Measurements from ENCODE around the gene ITPR1.

GRCh38 chr3:4505688-4506558 is 12.8 kb downstream of the ITPR1 start:
- TF ChIP-seq POLR2AphosphoS5 (IDR thresholded peaks at IDR 0.05; ENCODE audit: borderline replicate concordance, low read depth, low read length) (no peak), EZH2 (IDR thresholded peaks at IDR 0.05) (no peak)

Data from SK-N-MC (cell line).